ENCODE results near the gene AUTS2.
"Not testable (repeated sequence)": the region's sequence is repeated elsewhere in the genome, so short reads cannot be mapped to it uniquely, and the experiment has no call there.

Gene AUTS2

GRCh38 chr7:70353330-70353945 is 755.2 kb downstream of the AUTS2 start:
- H3K27ac ChIP-seq: no peak overlapping the region

DNA sequence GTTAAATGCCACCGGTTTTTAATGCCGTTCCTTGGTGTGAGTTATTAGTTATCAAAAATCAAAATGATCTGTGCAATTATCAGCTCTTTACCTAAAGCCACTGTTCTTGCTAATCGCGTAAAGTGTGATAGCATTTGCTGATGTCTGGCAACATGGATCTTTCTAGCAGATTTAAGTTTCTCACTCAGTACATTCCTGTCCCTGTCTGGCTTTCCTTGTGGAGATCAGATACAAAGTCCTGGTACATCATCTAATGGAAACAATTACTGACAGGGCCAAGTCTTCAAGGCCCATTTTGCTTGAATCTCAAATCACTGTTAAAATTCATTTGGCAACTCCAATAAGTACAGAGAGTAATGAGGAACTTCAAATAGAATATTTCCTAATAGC is 755.7 kb downstream of the AUTS2 start:
- H3K27ac ChIP-seq: peak overlapping the region in 1 of 21 experiments; percentile 17
- no peak overlapping the region for H3K4me3 ChIP-seq

More at GRCh38 chr7:70353330-70353945, 755.2 kb downstream of the AUTS2 start:
- H3K4me3 ChIP-seq: no peak overlapping the region

DNA sequence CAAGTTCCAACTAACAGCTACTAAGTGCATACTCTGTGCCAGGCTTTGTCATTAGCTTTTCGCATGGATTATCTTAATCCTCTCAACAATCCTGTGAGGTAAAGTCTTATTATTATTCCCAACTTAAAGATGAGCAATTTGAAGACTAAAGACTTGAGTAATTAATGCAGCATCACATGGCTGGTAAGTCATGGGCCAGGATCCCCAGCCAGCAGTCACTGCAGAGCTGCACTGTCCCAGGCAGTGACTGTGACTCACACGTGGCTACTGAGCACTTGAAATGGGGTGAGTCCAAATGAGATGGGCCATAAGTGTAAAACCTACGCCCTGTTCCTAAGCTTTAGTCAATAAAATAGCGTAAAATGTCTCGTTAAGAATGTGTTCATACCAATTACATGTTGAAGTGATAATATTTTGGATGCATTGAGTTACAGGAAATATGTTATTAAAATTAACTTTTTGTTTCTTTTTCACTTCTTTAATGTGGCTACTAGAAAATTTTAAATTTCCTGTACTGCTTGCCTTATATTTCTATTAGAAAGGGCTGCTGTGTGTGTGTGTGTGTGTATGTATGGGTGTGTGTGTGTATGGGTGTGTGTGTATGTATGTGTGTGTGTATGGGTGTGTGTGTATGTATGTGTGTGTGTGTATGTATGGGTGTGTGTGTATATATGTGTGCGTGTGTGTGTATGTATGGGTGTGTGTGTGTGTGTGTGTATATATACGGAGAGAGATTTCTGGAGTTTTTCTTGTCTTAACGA is 756.3 kb downstream of the AUTS2 start:
- Histone ChIP-seq H3K27ac (peak overlapping the region in 1 of 21 experiments; percentile 17), H3K4me3 (no peak overlapping the region)

- no peak overlapping the region for H3K27ac ChIP-seq
- H3K4me3 ChIP-seq: no peak overlapping the region
These were observed 757.1 kb downstream of the AUTS2 start for GRCh38 chr7:70355198-70356020.

- no peak overlapping the region for H3K4me3 ChIP-seq
- no peak overlapping the region for H3K27ac ChIP-seq
These were observed 758.0 kb downstream of the AUTS2 start for GRCh38 chr7:70356085-70356786.

DNA sequence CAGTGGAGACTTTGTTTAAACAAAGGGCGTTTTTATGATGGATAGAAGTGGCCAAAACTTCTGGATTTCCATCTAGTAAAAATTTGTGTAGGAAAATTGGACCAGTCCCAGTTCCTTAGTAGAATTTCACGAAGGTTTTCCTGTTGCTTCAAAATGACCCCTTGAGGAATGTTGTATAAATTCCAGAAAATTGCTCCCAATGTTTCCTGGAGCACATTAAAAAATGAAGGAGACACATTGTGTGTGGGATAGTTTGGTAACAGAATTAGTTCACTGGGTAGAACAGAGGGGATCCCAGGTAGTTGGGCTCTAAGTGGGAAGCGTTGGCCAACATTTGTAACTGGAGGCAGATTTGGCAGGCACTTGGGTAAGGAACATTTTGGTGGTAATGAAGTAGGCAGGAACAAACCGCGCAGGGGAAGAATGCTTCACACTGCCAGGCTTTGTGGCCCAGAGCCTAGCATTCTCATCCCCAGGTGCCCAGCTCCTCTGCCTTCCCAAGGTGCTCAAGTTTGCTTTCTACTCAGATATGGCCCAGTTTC is 758.6 kb downstream of the AUTS2 start:
- H3K27ac ChIP-seq: no peak overlapping the region
- no peak overlapping the region for H3K4me3 ChIP-seq

- Histone ChIP-seq H3K27ac (no peak overlapping the region), H3K4me3 (no peak overlapping the region)
These were observed 762.3 kb downstream of the AUTS2 start for GRCh38 chr7:70360557-70360956.

- H3K27ac ChIP-seq: no peak overlapping the region
- H3K4me3 ChIP-seq: no peak overlapping the region
These were observed 763.5 kb downstream of the AUTS2 start for GRCh38 chr7:70361821-70362220.

GRCh38 chr7:70364393-70364792 is 766.1 kb downstream of the AUTS2 start:
- not testable (repeated sequence) for H3K27ac ChIP-seq, H3K4me3 ChIP-seq

GRCh38 chr7:70371652-70372051 is 773.4 kb downstream of the AUTS2 start:
- Histone ChIP-seq H3K27ac (no peak overlapping the region), H3K4me3 (no peak overlapping the region)

GRCh38 chr7:70372768-70373515 is 774.7 kb downstream of the AUTS2 start:
- Histone ChIP-seq H3K27ac (no peak overlapping the region), H3K4me3 (no peak overlapping the region)

- Histone ChIP-seq H3K4me3 (no peak overlapping the region), H3K27ac (no peak overlapping the region)
These were observed 776.7 kb downstream of the AUTS2 start for GRCh38 chr7:70374772-70375533.

GRCh38 chr7:70376561-70377031 is 778.3 kb downstream of the AUTS2 start:
- Histone ChIP-seq H3K27ac (no peak overlapping the region), H3K4me3 (no peak overlapping the region)

- H3K4me3 ChIP-seq: no peak overlapping the region
These were observed 779.7 kb downstream of the AUTS2 start for GRCh38 chr7:70377957-70378356.

DNA sequence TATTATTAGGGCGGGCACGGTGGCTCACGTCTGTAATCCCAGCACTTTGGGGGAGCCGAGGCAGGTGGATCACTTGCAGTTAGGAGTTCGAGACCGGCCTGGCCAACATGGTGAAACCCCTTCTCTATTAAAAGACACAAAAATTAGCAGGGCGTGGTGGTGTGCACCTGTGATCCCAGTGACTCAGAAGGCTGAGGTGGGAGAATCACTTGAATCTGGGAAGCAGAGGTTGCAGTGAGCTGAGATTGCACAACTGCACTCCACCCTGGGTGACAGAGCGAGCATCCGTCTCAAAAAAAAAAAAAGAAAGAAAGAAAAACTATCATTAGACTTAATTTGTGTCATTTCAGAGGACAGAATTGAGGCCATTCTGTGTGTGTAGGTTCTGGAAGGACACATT is 780.9 kb downstream of the AUTS2 start:
- peak overlapping the region in 1 of 21 experiments; percentile 10 for H3K27ac ChIP-seq
- H3K4me3 ChIP-seq: no peak overlapping the region

More at GRCh38 chr7:70377957-70378356, 779.7 kb downstream of the AUTS2 start:
- no peak overlapping the region for H3K27ac ChIP-seq

- Histone ChIP-seq H3K4me3 (no peak overlapping the region), H3K27ac (peak overlapping the region in 4 of 21 experiments; percentile 2 to 60 (median 32))
These were observed 782.2 kb downstream of the AUTS2 start for GRCh38 chr7:70380421-70381015.

GRCh38 chr7:70383066-70383782 is 784.9 kb downstream of the AUTS2 start:
- no peak overlapping the region for H3K4me3 ChIP-seq
- H3K27ac ChIP-seq: no peak overlapping the region
